HG02623 (cell line): ENCODE measurements around the gene TASP1.

Experiments
- ATAC-seq: cut with Tn5 transposase; IDR thresholded peaks from one replicate; pipeline ENCODE4 v1.9.1; 2021; ENCODE audit warnings: moderate library complexity; ENCODE audit not compliant: unreplicated experiment

Gene TASP1

GRCh38 chr20:13355411-13355810 lies 283.3 kb downstream of the TASP1 start:
- no peak for ATAC-seq

DNA sequence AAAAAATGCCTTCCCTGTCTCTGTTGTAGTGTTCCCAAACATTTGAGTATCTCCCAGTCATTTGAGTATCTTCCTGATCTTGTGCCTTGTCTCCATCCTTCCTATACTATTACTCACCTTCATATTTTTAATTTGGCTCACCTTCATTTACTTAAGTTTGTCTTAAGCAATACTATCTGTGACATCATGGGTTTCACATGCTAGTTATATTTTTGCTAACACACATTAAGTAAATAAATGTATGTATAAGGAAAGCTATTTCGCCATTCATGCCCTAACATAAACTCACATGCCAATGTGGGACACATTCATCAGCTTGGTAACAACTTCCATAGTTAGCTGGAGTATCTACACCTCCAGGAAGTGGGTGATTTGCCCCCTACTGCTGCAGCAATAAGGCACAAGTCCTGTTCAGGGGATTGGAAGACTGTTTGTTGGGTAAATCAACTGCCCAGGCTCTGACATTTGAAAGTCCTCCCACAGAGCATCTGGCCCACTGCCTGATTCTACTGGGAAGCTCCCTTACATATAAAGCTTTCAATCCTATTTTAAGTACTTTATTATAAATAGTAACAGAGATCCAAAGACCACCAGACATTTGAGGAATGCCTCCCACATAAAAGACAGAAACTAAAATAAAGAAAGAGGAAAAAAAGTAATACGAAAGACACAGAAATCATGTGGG lies 285.3 kb downstream of the TASP1 start:
- no peak for ATAC-seq

GRCh38 chr20:13349235-13349604 lies 289.5 kb downstream of the TASP1 start:
- ATAC-seq: no peak

GRCh38 chr20:13348311-13349234 lies 290.2 kb downstream of the TASP1 start:
- no peak for ATAC-seq

DNA sequence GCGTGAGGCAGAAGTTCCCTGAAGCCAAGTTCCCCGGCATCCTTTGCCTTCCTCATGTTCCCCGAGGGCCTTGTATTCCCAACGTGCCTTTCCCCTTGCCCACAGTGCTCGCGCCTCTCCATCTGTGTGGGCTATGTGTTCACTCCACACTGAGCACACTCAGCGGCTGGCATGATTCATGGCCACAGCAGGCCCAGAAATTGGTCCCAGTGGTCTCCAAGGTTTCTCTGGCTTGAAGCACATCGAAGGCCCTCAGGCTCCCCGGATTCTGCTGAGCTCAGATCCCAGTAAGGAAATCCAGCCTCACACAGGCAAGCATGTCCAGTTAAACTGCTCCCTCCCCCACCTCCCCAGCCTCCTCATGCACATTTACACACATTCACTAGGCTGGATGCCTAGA lies 294.1 kb downstream of the TASP1 start:
- no peak for ATAC-seq

DNA sequence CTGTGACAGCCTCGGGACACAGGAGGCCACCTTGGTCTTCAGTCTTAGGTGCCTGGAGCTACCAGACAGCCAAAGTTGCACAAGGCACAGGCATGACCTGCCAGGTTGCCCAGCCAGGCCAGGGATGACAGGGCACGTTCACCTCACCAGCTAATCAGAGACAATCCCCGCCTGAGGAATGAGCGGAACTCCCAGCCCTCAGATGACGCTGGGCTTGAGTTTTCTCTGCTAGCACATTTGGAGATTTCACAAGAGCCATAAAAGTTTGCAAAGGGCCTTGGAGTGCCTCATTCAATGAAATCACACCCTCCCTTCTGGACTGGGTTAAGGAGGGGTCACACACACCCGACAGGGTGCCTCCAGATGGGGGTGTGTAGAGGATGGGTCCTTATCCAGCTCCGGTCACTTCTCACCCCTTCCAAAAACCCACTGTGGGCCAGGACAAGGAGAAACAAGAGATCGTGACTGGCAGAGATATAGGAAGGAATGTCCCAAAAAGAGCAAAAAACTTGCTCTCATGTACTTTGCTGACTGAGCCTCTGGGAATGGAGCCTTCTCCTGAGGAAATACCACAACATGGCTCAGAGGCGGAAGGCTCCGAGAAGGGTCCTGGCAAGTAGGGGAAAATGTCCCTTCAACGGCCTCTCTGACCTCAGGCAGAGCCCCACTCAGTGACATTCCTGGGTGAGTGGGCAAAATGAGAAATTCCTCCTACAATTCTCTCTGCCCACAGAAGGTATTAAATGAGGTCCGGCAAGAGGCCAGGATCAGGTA lies 296.1 kb downstream of the TASP1 start:
- no peak for ATAC-seq

DNA sequence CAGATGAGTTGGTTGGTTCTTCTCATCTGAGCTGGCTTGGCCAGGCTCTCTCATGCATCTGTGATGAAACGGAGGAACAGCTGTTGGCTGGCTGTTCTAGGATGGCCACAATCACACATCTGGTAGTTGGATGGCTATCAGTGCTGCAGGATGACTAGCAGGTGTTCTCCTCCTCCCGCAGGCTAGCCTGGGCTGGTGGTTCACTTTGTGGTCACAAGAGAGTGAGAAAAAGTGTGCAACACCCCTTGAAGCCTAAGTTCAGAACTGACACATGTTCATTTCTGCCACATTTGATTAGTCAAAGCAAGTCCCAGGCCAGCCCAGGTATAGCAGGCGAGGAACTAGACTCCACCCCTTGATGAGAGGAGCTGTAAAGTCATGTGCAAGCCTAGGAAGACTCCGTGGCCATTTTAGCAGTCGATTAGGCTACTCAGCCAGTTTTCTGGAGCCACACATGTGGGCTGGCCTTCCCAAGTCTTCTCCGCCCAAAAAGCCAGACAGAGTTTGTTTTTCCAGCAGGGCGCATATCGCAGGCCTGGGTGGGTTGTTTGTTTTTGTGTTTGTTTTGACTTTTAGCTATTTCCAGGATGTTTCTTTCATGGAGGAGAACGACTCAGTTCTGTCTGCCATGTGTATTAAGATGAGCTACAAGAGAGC lies 296.9 kb downstream of the TASP1 start:
- ATAC-seq: peak; percentile 37

DNA sequence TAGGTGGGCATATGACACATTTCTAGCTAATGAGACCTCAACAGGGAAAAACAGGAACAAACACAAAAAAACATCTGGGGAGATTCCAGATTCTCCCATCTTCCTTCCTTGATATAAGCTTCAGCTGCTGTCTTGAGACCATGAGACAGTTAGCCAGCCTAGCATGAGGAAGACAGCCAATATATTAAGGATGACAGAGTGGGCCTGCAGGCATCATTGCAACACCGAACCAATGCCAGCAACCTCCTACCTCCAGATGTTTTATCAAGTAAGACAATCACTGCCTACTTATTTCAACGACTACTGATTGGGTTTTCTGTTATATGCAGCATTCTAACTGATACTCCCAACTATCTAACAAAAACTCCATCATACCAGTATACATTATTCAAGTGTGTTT lies 298.6 kb downstream of the TASP1 start:
- ATAC-seq: no peak
